Loucy (cell line): Measurements from ENCODE around the gene PDIA2.

Source experiments
- EZH2phosphoT487 ChIP-seq: fragments of 200-600 bp; IDR thresholded peaks from 2 replicates; pipeline ENCODE4 v1.6.1; 2018; ENCODE audit warnings: antibody characterized with exemption, mild to moderate bottlenecking, moderate library complexity, borderline replicate concordance
- TF ChIP-seq, protein P1 (sequence below): fragments of 200-600 bp; sonication (generic); conservative IDR thresholded peaks from 2 replicates; pipeline ENCODE4 v1.5.1; 2014; ENCODE audit warnings: mild to moderate bottlenecking, antibody characterized with exemption, low read length

DNA sequence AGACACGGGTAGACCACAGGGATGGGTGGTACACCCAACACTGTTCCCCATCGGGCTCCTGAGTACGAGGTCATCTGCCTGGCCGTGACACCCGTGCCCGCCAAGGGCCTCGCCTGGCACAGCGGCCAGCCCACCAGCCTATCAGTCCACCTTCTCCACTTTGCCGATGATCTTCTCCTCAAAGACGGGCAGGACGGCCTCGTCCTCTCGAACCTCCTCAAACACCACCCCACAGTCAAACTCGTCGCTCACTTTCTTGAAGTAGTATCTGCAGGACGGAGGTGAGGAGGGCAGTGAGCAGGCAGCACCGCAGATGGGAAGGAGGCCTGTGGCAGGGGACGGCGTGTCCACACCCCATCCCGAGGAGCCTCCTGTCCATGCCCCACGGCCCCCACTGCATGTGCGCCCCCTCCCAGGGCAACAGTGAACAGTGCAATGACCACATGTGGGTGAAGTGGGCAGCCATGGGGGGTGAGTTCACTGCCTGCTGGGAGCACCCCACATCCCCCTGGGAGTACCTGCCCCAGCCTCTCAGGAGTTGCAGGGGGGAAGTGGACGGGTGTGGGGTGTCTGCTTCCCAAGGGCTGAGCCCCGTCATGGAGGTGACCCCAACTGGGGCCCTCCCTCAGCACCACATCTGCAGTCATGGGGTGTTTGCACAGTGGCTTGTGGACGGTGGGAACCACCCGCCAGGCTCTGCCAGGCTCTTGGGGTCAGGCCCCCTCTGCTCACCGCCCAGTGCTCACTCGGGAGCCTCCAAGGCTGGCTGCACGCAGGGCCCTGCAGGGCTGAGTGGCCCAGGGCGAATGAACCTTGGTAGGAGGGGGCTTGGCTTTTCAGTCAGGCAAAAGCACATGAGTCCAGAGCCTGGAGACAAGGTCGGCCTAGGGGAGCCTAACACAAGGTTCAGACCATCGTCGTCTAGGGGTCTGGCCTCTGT is 5.3 kb downstream of the PDIA2 start:
- no peak for TF ChIP-seq EZH2phosphoT487
- TF ChIP-seq, protein P1, sequence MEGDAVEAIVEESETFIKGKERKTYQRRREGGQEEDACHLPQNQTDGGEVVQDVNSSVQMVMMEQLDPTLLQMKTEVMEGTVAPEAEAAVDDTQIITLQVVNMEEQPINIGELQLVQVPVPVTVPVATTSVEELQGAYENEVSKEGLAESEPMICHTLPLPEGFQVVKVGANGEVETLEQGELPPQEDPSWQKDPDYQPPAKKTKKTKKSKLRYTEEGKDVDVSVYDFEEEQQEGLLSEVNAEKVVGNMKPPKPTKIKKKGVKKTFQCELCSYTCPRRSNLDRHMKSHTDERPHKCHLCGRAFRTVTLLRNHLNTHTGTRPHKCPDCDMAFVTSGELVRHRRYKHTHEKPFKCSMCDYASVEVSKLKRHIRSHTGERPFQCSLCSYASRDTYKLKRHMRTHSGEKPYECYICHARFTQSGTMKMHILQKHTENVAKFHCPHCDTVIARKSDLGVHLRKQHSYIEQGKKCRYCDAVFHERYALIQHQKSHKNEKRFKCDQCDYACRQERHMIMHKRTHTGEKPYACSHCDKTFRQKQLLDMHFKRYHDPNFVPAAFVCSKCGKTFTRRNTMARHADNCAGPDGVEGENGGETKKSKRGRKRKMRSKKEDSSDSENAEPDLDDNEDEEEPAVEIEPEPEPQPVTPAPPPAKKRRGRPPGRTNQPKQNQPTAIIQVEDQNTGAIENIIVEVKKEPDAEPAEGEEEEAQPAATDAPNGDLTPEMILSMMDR: no peak
